GM19025 (cell line): ENCODE data around the gene CFAP210.
"Not testable (repeated sequence)": the region's sequence is repeated elsewhere in the genome, so short reads cannot be mapped to it uniquely, and the experiment has no call there.

Experiments used
- ATAC-seq: cut with Tn5 transposase; IDR thresholded peaks from one replicate; pipeline ENCODE4 v1.9.1; 2021; ENCODE audit warnings: mild to moderate bottlenecking, low read depth, moderate library complexity; ENCODE audit not compliant: unreplicated experiment

Gene CFAP210

GRCh38 chr2:169636440-169637097 is 57.6 kb downstream of the CFAP210 start:
- ATAC-seq: no peak

GRCh38 chr2:169625781-169626180 is 68.4 kb downstream of the CFAP210 start:
- no peak for ATAC-seq

- no peak for ATAC-seq
Measured at GRCh38 chr2:169623235-169623634, 71.0 kb downstream of the CFAP210 start.

GRCh38 chr2:169620509-169620908 is 73.7 kb downstream of the CFAP210 start:
- ATAC-seq: no peak

- no peak for ATAC-seq
Measured at GRCh38 chr2:169619946-169620345, 74.3 kb downstream of the CFAP210 start.

GRCh38 chr2:169615982-169616381 is 78.2 kb downstream of the CFAP210 start:
- not testable (repeated sequence) for ATAC-seq

GRCh38 chr2:169613876-169614275 is 80.3 kb downstream of the CFAP210 start:
- ATAC-seq: no peak

- no peak for ATAC-seq
Measured at GRCh38 chr2:169609264-169609663, 84.9 kb downstream of the CFAP210 start.

GRCh38 chr2:169599568-169599967 is 94.6 kb downstream of the CFAP210 start:
- ATAC-seq: no peak

- no peak for ATAC-seq
Measured at GRCh38 chr2:169598982-169599381, 95.2 kb downstream of the CFAP210 start.

GRCh38 chr2:169596546-169596945 is 97.7 kb downstream of the CFAP210 start:
- not testable (repeated sequence) for ATAC-seq
